ENCODE measurements around the gene COL26A1.
A peak's percentile ranks its signal among the peaks of the same experiment; 100 is the strongest.
"Not testable (repeated sequence)": the region's sequence is repeated elsewhere in the genome, so short reads cannot be mapped to it uniquely, and the experiment has no call there.

The COL26A1 gene

GRCh38 chr7:101362334-101363195 lies at the start of gene COL26A1:
COL26A1 (plus strand) TSS chr7:101362875; CDS start chr7:101363033, 158 bp downstream.
- DNase-seq (ENCODE audit: low spot score), result no peak

GRCh38 chr7:101315336-101315735 lies 47.3 kb upstream of the COL26A1 start:
- peak; percentile 59 for DNase-seq (ENCODE audit: low spot score)

GRCh38 chr7:101319401-101319800 lies 43.3 kb upstream of the COL26A1 start:
- DNase-seq (ENCODE audit: low spot score), result no peak

DNA sequence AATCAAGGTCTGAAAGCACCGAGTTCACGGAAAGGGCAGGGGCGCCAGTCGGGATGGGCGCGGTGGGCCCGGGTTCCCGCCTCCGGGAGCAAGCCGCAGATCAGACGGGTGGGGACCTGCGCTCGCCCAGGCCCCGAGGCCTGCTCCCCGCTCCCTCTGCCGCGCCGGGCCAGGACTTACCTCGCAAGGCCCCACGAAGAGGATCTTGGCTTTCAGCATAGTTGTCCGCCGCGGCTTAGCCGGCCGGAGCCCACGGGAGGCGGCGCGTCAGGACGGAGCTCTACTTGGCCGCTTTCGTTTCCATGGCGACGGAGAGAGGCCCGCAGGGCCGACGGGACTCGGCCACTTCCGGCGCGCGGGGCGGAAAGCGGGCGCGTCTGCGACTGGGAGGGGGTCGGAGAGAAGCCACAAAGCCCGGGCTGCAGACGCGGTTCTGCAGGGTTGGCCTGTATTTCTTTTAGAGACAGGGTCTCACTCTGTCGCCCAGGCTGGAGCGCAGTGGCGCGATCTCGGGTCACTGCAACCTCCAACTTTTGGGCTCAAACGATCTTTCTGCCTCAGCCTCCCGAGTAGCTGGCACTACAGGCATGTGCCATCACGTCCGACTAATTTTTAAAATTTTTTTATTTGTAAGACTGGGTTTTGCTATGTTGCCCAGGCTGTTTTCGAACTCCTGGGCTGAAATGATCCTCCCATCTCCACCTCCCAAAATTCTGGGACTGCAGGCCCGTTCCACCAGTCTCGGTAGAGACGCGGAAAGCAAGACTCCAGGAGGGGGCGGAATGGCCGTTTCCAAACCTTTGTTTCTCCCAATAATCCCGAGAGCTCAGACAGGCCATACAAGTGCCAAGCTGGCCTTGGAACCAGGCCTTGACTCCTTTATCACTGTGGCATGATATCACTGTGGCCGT lies 40.9 kb upstream of the COL26A1 start, which contains the start of gene IFT22:
IFT22 (minus strand) TSS at position 322 of the 911 bp plus-strand sequence; CDS start at position 219, 103 bp downstream.
- DNase-seq (ENCODE audit: low spot score), result peak; percentile 86

- DNase-seq (ENCODE audit: low spot score), result no peak
Observed at GRCh38 chr7:101328159-101328558, 34.5 kb upstream of the COL26A1 start.

DNA sequence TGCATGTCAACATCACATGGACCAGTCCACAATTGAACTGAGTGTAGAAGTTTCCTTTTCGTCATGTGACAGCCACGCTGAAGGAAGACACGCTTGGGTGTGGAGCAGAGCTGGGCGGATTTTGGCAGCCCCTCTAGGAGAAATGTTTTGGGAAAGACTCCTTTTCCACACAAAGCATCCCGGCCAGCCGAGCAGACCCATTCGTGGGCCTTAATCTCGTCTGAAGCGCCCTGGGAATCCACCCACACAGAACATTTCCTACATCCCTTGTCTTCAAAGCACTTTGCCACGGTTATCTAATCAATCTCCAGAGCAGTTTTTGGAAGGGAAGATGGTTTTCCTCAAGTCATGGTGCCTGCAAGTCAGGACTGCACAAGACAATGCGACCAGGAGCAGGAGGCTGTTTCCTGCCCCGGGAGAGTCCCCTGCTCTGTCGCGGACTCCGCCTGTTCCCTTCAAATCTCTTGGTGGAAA lies 32.6 kb upstream of the COL26A1 start:
- DNase-seq (ENCODE audit: low spot score), result no peak

DNA sequence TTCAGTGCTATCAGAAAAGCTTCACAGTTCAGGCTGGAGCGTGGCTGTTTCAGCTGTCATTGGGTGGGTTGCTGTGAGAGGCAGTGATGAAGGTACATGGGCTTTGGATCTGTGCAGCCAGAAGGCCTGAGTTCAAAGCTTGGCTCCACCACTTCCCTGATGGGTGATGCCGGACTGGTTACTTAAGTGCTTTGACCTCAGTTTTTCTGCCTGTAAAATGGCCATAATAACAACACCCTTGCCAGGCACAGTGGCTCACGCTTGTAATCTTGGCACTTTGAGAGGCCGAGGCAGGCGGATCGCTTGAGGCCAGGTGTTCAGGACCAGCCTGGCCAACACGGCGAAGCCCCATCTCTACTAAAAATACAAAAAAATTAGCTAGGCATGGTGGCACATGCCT lies 30.6 kb upstream of the COL26A1 start:
- DNase-seq (ENCODE audit: low spot score), result no peak

GRCh38 chr7:101333912-101334311 lies 28.8 kb upstream of the COL26A1 start:
- no peak for DNase-seq (ENCODE audit: low spot score)

GRCh38 chr7:101340379-101340778 lies 22.3 kb upstream of the COL26A1 start:
- no peak for DNase-seq (ENCODE audit: low spot score)

- no peak for DNase-seq (ENCODE audit: low spot score)
Observed at GRCh38 chr7:101342892-101343291, 19.8 kb upstream of the COL26A1 start.

DNA sequence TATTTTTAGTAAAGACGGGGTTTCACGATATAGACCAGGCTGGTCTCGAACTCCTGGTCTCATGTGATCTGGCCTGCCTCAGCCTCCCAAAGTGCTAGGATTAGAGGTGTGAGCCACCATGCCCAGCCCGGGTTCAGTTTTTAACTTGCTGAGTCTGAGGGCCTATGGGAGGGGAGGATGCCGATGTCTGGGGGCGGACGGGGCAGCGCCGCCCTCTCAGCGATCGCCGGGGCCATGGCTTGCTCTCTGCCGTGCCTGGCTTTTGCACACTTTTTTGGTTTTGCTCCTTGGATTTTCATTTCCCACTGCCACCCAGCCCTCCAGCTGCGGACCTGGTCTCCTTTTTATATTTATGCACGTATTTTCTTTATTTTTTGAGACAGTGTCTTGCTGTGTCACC lies 15.2 kb upstream of the COL26A1 start:
- DNase-seq (ENCODE audit: low spot score), result no peak

GRCh38 chr7:101348456-101349067 lies 14.1 kb upstream of the COL26A1 start:
- not testable (repeated sequence) for DNase-seq (ENCODE audit: low spot score)

- DNase-seq (ENCODE audit: low spot score), result not testable (repeated sequence)
Observed at GRCh38 chr7:101349300-101349699, 13.4 kb upstream of the COL26A1 start.

DNA sequence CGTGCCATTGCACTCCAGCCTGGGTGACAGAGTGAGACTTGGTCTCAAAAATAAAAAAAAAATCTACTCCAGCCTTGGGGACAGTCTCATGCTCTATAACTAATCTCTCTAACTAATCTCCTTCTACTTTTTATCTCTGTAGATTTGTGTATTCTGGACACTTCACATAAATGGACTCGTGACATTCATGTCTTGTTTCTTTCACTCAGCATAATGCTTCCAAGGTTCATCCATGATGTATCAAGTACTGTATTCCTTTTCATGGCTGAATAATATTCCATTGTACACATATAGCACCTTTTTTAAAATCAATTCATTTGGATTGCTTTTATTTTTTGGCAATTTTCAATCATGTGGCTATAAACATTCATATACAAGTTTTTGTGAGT lies 9.8 kb upstream of the COL26A1 start:
- DNase-seq (ENCODE audit: low spot score), result no peak

GRCh38 chr7:101357433-101357832 lies 5.2 kb upstream of the COL26A1 start:
- no peak for DNase-seq (ENCODE audit: low spot score)

DNA sequence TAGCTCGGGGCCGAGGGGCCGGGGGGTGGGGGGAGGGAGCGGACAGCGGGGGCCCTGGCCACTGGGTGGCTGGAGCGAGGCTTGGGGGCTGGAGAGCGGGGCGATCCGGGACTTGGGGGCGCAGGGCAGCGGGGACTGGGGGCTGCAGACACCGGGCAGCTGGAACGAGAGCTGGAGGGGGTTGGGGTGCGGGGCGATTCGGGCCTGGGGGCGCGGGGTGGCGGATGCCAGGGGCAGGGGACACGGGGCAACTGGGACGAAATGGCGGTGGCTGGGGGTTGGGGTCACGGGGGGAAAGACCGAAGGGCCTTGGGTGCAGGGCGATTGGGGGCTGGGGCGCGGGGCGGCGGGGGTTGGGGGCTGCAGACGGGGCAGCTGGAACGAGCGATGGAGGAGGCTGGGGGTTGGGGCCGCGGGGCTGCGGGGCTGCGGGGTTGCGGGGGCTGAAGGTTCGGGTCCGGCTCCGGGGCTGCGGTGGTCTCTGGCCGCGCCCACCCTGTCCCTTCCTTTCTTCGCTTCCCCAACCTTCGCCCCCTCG lies 590 bp downstream of the COL26A1 start:
- DNase-seq (ENCODE audit: low spot score), result no peak

GRCh38 chr7:101363734-101364374 lies 1.2 kb downstream of the COL26A1 start:
- DNase-seq (ENCODE audit: low spot score), result peak; percentile 57

DNA sequence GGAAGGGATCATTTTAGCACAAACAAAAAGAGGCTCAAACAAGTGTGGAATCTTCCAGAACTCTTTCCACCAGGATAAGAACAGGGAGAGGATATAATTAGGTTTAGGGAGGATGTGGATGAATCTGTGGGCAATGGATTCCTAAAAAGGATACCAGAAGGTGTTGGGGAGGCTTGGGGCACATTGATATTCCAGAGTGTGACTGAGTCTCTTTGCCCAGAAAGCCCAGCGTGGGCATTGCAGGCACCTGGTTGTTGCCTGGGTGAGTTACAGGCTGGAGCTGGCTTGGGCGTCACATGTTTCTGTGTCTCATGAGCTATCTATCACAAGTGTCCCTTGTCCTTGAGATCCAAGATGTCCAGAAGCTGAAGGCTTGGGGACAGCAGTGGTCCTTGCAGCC lies 3.3 kb downstream of the COL26A1 start:
- no peak for DNase-seq (ENCODE audit: low spot score)

DNA sequence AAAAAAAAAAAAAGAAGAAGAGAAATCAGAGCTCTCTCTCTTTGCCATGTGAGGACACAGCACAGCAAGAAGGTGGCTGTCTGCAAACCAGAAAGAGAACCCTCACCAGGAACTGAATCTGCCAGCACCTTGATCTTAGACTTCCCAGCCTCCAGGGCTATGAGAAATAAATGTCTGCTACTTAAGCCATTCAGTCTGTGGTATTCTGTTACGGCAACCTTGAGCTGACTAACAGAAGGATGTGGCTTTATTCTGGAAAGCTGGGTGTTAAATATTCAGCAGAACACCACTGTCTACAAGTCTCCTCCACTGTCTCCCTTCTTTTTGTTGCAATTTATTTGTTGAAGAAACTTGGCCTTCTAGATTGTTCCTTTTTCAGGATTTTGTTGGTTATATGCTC lies 5.0 kb downstream of the COL26A1 start:
- no peak for DNase-seq (ENCODE audit: low spot score)

GRCh38 chr7:101368422-101369165 lies 5.9 kb downstream of the COL26A1 start:
- DNase-seq (ENCODE audit: low spot score), result no peak

DNA sequence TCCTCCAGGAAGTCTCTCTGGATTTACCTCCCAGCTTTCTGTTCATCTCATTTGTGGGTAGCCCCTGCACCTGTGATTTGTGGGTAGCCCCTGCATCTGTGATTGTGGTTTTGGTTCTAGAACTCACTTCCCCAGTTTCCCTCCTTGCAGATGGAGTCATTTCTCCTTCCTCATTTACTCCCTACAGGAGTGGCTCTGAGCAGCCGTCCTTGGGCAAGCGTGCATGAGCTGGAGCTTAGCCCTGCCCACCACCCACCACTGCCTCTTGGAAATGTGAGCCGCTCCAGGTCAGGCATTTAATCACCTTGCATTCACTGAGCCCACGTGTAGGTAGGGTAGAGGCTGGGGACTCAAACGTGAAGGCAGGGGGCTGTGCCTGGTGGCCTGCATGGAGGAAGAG lies 8.2 kb downstream of the COL26A1 start:
- no peak for DNase-seq (ENCODE audit: low spot score)
